GM12875 (cell line): ENCODE results near the gene CTR9.

Source experiments
- H3K4me3 ChIP-seq: one replicate; pipeline ENCODE4 v1.5.1; 2011; ENCODE audit warnings: low read depth, low read length, control low read depth
- CTCF ChIP-seq: IDR thresholded peaks from 2 replicates; pipeline ENCODE4 v1.5.1; 2011; ENCODE audit warnings: low read depth, mild to moderate bottlenecking, control low read depth, inconsistent platforms, low read length, moderate library complexity, borderline replicate concordance; ENCODE audit not compliant: insufficient read depth

The CTR9 gene

GRCh38 chr11:10805741-10806140 is 54.7 kb downstream of the CTR9 start:
- no peak overlapping the region for H3K4me3 ChIP-seq
- TF ChIP-seq CTCF = no peak

GRCh38 chr11:10806206-10806605 is 55.2 kb downstream of the CTR9 start:
- TF ChIP-seq CTCF = no peak
- no peak overlapping the region for H3K4me3 ChIP-seq

GRCh38 chr11:10807493-10808234 is 56.6 kb downstream of the CTR9 start:
- peak overlapping the region; percentile 99 for H3K4me3 ChIP-seq
- TF ChIP-seq CTCF = no peak

GRCh38 chr11:10808235-10808552 is 57.1 kb downstream of the CTR9 start:
- TF ChIP-seq CTCF = no peak
- H3K4me3 ChIP-seq = peak overlapping the region; percentile 99

- TF ChIP-seq CTCF = no peak
- H3K4me3 ChIP-seq = peak within 1 kb of the TSS; percentile 99
Measured at GRCh38 chr11:10808553-10809372, 57.7 kb downstream of the CTR9 start, which contains the start of gene EIF4G2. Gene EIF4G2, minus strand, starts transcription at chr11:10808926.

GRCh38 chr11:10809373-10810160 is 58.5 kb downstream of the CTR9 start:
- TF ChIP-seq CTCF = no peak
- peak overlapping the region; percentile 85 for H3K4me3 ChIP-seq
